ENCODE data around the gene DAG1. TPM values are rescaled to one million over a fixed set of nuclear protein-coding genes. Genes with fewer than 3 reads are reported as not detected.

The DAG1 gene
- total RNA-seq, 4 donors from 2014 or later = 53.7 to 90.1 (median 55.7) TPM

DNA sequence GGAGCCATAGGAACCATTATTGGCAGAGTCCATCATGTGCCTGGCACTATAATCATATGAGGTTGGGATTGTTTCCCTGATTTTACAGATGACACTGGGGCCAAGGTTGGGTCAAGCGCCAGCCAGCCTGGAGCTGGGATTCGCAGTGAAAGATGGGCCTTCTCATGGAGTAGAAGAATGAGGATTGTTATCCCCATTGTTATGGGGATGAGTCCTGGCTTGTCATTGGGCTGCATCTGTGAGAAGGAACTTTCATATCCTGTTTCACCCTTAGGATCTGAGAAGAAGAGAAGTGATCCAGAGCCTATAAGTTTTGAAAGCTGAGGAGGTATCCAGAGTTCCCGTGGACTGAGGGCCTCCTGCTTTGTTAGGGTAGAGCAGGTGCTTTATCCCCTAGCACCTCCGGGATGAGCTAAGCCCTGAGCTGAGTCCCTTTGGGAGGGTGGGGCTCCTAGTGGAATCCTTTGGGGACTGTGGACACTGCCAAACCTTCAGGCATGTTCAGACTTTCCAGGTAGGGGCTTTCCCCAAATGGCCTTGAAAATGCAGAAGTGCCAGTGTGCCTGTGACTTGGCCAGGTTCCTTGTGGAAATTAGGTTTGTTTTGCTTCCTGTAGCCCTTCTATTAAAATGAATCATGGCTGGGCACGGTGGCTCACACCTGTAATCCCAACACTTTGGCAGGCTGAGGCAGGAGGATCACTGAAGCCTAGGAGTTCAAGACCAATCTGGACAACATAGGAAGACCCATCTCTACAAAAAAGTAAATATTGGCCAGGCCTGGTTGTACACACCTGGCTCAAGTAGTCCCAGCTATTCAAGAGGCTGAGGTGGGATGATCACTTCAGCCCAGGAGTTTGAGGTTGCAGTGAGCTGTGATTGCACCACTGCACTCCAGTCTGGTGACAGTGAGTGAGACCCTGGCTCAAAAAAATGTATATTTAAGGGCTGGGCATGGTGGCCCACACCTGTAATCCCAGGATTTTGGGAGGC lies 54.0 kb downstream of the DAG1 start:
- no peak for DNase-seq
- intact Hi-C loops (cut with DNase I; ENCODE audit: low total_unique reads) (no loop called here), in situ Hi-C loops (cut with MboI; ENCODE audit: low pct_ligation_motif_present in 1 of 4, low pct_unique_long_range_greater_than_20kb in 1 of 4, low sequenced_read_pairs in 3 of 4) (no loop called here)
- Histone ChIP-seq H3K9me3 (no peaks in the 10 kb centered on the region), H3K4me3 (no peak overlapping the region), H3K27ac (no peak overlapping the region), H3K36me3 (no peaks in the 10 kb centered on the region), H3K4me1 (no peaks in the 10 kb centered on the region), H3K27me3 (no peaks in the 10 kb centered on the region)
- TF ChIP-seq, protein P1, sequence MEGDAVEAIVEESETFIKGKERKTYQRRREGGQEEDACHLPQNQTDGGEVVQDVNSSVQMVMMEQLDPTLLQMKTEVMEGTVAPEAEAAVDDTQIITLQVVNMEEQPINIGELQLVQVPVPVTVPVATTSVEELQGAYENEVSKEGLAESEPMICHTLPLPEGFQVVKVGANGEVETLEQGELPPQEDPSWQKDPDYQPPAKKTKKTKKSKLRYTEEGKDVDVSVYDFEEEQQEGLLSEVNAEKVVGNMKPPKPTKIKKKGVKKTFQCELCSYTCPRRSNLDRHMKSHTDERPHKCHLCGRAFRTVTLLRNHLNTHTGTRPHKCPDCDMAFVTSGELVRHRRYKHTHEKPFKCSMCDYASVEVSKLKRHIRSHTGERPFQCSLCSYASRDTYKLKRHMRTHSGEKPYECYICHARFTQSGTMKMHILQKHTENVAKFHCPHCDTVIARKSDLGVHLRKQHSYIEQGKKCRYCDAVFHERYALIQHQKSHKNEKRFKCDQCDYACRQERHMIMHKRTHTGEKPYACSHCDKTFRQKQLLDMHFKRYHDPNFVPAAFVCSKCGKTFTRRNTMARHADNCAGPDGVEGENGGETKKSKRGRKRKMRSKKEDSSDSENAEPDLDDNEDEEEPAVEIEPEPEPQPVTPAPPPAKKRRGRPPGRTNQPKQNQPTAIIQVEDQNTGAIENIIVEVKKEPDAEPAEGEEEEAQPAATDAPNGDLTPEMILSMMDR (IDR thresholded peaks at IDR 0.05) = no peak
- TF ChIP-seq EP300 (IDR thresholded peaks at IDR 0.05; ENCODE audit: low read depth) = no peak
- TF ChIP-seq POLR2A (IDR thresholded peaks at IDR 0.05) = no peak
- TF ChIP-seq POLR2AphosphoS5 (IDR thresholded peaks at IDR 0.05) = no peak
- 75% methylated on average over 5 of the region's 5 CpGs; no CpG with 5 or more reads in 1 of the 2 donors for WGBS, 2 donors (ENCODE audit: low coverage in 1 of 2)

DNA sequence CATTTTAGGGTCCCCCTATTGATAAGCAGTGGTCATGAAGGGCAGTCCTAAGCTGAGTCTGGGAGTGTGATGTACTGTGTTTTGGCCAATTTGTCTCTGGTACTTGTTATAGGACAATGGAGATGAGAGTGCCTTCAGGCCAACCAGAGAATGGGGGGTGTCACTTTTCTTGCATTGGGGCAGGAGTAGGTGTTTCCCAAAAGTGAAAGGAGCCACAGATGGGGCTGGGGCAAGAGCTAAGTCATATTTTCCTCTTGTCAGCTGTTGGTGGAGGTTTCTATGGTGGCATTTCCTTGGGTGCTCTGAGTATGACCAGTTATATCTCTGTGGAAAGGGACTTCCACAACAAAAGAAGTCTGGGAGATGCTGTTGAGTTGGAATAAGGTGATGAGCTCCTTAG lies 59.5 kb downstream of the DAG1 start:
- no peak for DNase-seq
- H3K9me3 ChIP-seq = no peaks in the 10 kb centered on the region
- peaks cover 0 to 23% (median 8%) of the 10 kb centered on the region in 4 donors for H3K36me3 ChIP-seq
- H3K4me3 ChIP-seq = no peak overlapping the region
- H3K27me3 ChIP-seq = no peaks in the 10 kb centered on the region
- in situ Hi-C loops (cut with MboI; ENCODE audit: low pct_ligation_motif_present in 1 of 4, low pct_unique_long_range_greater_than_20kb in 1 of 4, low sequenced_read_pairs in 3 of 4) (no loop called here), intact Hi-C loops (cut with DNase I; ENCODE audit: low total_unique reads) (no loop called here)
- H3K4me1 ChIP-seq = no peaks in the 10 kb centered on the region
- TF ChIP-seq, protein P1 (IDR thresholded peaks at IDR 0.05) = no peak
- TF ChIP-seq POLR2A (IDR thresholded peaks at IDR 0.05) = no peak
- TF ChIP-seq EP300 (IDR thresholded peaks at IDR 0.05; ENCODE audit: low read depth) = no peak
- no peak for TF ChIP-seq POLR2AphosphoS5 (IDR thresholded peaks at IDR 0.05)
- H3K27ac ChIP-seq = no peak overlapping the region

DNA sequence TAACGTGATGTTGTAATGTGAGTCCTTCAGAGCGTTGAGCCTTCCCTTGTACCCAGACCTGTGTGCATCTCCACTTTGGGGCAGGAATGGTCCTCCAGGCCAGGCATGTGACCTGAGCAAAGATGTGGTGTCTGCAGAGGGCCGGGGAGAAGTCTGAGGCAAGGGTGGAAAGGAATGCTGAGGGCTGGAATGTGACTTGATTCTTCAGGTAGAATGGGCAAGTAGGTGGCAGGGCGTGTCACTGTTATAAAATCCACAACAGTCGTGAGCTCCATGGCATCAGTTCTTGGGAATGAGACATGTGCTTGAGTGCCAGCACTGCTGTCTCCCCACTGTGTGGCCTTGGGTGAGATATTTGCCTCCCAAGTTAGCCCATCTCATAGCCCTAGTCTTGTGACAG lies 60.2 kb downstream of the DAG1 start:
- Histone ChIP-seq H3K27ac (no peak overlapping the region), H3K9me3 (no peaks in the 10 kb centered on the region), H3K4me1 (peaks cover 0 to 5% (median 0%) of the 10 kb centered on the region in 4 donors), H3K36me3 (peaks cover 0 to 23% (median 8%) of the 10 kb centered on the region in 4 donors), H3K4me3 (no peak overlapping the region), H3K27me3 (no peaks in the 10 kb centered on the region)
- no peak for DNase-seq
- WGBS, 2 donors (ENCODE audit: low coverage in 1 of 2) = 75% methylated on average over 2 to 5 of the region's 5 CpGs
- in situ Hi-C loops (cut with MboI; ENCODE audit: low pct_ligation_motif_present in 1 of 4, low pct_unique_long_range_greater_than_20kb in 1 of 4, low sequenced_read_pairs in 3 of 4) (loop anchor here in 1 of 4 donors (10.0 kb wide), 1 partner anchor 145 kb away; the partner anchor contains the start of gene APEH), intact Hi-C loops (cut with DNase I; ENCODE audit: low total_unique reads) (no loop called here)
- TF ChIP-seq, protein P1 (IDR thresholded peaks at IDR 0.05) = no peak
- TF ChIP-seq POLR2AphosphoS5 (IDR thresholded peaks at IDR 0.05) = no peak
- no peak for TF ChIP-seq EP300 (IDR thresholded peaks at IDR 0.05; ENCODE audit: low read depth)
- TF ChIP-seq POLR2A (IDR thresholded peaks at IDR 0.05) = no peak

DNA sequence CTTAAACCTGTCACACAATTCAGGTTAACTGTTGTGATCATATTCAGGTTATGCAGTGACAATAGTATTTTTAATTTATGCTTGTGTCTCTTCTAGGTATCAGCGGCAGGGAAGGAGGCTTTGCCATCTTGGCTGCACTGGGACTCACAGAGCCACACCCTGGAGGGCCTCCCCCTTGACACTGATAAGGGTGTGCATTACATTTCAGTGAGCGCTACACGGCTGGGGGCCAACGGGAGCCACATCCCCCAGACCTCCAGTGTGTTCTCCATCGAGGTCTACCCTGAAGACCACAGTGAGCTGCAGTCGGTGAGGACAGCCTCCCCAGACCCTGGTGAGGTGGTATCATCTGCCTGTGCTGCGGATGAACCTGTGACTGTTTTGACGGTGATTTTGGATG lies 60.6 kb downstream of the DAG1 start:
- intact Hi-C loops (cut with DNase I; ENCODE audit: low total_unique reads) (no loop called here), in situ Hi-C loops (cut with MboI; ENCODE audit: low pct_ligation_motif_present in 1 of 4, low pct_unique_long_range_greater_than_20kb in 1 of 4, low sequenced_read_pairs in 3 of 4) (loop anchor here in 1 of 4 donors (10.0 kb wide), 1 partner anchor 144 kb away; the partner anchor contains the start of gene APEH)
- H3K4me1 ChIP-seq = peaks cover 0 to 5% (median 0%) of the 10 kb centered on the region in 4 donors
- H3K27me3 ChIP-seq = no peaks in the 10 kb centered on the region
- no peaks in the 10 kb centered on the region for H3K9me3 ChIP-seq
- WGBS, 2 donors (ENCODE audit: low coverage in 1 of 2) = 91% methylated on average over 8 of the region's 8 CpGs; no CpG with 5 or more reads in 1 of the 2 donors
- no peak overlapping the region for H3K4me3 ChIP-seq
- H3K36me3 ChIP-seq = peaks cover 0 to 23% (median 8%) of the 10 kb centered on the region in 4 donors
- no peak overlapping the region for H3K27ac ChIP-seq
- TF ChIP-seq, protein P1 (IDR thresholded peaks at IDR 0.05) = no peak
- no peak for TF ChIP-seq POLR2A (IDR thresholded peaks at IDR 0.05)
- TF ChIP-seq EP300 (IDR thresholded peaks at IDR 0.05; ENCODE audit: low read depth) = no peak
- no peak for TF ChIP-seq POLR2AphosphoS5 (IDR thresholded peaks at IDR 0.05)
- no peak for DNase-seq

Data from transverse colon (tissue), 4 donors.